DMS79 (cell line): ENCODE measurements around the gene CLBA1.
"Not testable (repeated sequence)": the region's sequence is repeated elsewhere in the genome, so short reads cannot be mapped to it uniquely, and the experiment has no call there.

ENCODE experiments used
- DNase-seq: peaks from one replicate; lab custom pipeline; 2025; lab: John Stamatoyannopoulos, UW

The CLBA1 gene

GRCh38 chr14:105023791-105024480 is 38.3 kb downstream of the CLBA1 start:
- no peak for DNase-seq

DNA sequence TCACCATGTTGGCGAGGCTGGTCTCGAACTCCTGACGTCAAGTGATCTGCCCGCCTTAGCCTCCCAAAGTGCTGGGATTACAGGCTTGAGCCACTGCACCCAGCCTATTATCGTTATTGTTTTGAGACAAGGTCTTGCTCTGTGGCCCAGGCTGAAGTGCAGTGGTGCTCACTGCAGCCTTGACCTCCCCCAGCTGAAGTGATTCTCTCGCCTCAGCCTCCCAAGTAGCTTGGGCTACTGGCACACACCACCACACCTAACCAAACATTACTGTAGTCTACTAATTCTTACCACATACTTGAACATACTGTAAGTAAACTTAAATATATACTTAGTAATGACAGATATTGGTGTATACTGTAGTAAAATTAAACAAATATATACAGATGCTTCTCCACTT is 39.8 kb downstream of the CLBA1 start:
- no peak for DNase-seq

DNA sequence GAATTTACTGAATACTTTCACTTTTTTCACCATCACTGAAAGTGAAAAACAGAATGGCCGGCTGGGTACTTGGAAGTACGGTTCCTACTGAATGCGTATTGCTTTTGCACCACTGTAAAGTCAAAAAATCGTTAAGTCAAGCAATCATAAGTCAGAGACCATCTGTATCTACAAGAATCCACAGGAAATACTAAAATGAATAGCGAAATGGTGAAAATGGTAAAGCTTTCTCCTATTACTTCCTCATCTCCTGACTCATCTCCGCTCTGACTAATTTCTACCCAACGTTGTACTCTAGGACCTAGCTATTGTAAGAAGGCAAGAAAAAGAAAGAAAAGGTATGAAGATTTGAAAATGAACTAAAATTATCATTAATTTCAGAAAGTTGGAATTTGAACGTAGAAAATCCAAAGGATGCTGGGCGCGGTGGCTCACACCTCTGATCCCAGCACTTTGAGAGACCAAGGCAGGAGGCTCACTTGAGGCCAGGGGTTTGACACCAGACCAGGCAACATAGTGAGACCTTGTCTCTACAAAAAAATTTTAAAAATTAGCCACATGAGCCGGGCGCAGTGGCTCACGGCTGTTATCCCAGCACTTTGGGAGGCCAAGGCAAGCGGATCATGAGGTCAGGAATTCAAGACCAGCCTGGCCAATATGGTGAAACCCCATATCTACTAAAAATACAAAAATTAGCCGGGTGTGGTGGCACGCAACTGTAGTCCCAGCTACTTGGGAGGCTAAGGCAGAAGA is 40.6 kb downstream of the CLBA1 start:
- DNase-seq: no peak

GRCh38 chr14:105026802-105027563 is 41.4 kb downstream of the CLBA1 start:
- no peak for DNase-seq

DNA sequence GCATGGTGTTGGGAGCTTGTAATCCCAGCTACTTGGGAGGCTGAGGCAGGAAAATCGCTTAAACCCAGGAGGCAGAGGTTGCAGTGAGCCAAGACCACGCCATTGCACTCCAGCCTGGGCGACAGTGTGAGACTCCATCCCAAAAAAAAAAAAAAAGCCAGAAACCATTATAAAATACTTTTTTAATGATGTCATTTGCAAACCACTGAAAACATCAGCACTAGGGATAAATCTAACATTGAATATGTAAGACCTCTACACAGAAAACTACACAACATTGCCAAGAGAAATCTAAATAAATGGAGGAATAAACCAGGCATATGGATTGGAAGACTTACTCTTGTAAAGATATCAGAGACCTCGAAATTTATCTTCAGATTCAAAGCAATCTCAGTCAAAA is 42.1 kb downstream of the CLBA1 start:
- DNase-seq: not testable (repeated sequence)

DNA sequence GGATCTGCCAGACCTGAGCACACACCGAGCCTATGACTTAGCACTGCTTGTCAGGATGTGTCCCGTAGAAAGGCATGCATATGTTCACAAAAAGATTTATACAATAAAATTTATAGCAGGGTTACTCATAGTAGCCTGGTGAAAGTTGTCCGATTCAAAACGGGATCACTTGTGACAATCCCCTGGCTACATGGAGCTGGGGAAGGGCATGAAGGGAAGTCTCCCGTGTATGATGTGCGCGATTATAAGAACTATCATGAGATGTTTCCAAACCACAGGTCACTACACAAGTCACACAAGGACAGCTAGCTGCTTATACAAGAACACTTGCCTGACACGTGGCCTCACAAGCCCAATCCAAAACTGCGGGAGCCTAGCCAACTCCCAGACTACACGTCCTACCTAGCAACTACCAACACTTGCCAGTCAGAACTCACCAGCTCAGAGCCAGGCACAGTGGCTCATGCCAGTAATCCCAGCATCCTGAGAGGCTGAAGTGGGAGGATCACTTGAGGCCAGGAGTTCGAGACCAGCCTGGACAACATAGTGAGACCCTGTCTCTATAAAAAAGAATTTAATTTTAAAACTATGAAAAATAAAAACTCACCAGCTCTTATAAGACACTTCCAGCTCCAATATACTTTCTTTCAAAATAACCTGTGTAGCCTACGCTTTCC is 42.8 kb downstream of the CLBA1 start:
- DNase-seq: no peak

DNA sequence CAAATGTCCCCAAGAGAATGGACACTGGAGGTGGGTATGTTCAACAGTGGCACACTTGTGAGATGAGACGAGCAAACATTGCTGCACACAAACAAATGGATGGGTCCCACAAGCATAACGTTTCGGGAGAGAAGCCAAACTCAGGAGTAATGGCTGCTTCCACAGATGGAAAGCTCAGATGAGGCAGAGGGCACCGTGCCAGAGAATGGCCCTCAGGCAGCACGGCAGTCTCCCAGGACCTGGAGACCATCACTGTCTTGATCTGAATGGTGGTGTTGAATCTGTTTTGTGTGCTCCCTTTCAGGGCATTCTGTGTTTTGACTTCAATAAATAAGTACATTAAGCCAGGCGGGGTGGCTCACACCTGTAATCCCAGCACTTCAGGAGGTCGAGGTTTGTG is 43.8 kb downstream of the CLBA1 start:
- no peak for DNase-seq

DNA sequence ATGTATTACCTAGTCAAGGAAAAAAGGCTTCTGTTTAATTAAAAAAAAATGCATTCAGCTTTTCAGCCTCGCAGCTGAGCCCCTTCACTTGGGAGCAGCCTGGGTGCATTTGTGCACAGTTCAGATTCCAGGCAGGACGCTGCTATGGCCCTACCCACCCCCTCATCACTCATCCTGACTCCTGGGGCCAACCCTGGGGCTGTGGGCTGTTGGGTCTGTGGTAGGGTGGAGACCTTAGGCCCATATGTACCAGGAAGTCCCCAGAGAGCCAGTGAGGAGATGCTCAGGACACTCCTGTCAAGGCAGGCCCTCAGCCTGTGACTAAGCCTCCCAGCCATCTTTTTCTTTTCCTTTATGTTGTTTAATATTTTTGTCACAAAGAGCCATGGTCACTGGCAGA is 44.6 kb downstream of the CLBA1 start:
- no peak for DNase-seq

DNA sequence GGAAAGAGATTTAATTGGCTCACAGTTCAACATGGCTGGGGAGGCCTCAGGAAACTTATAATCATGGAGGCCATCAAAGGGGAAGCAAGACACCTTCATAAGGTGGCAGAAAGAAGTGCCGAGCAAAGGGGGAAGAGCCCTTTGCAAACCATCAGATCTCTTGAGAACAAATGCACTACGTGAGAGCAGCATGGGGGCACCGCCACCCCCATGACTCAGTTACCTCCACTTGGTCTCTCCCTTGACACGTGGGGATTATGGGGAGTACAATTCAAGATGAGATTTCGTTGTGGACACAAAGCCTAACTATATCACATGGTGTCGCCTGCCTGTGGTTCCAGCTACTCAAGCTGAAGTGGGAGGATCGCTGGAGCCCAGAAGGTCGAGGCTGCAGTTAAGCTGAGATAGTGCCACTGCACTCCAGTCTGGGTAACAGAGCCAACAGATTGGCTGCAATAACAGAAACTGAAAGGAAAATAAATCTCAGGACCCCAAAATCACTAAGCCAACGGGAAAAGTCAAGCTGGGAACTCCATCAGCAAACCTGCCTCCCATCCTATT is 45.3 kb downstream of the CLBA1 start:
- DNase-seq: no peak

DNA sequence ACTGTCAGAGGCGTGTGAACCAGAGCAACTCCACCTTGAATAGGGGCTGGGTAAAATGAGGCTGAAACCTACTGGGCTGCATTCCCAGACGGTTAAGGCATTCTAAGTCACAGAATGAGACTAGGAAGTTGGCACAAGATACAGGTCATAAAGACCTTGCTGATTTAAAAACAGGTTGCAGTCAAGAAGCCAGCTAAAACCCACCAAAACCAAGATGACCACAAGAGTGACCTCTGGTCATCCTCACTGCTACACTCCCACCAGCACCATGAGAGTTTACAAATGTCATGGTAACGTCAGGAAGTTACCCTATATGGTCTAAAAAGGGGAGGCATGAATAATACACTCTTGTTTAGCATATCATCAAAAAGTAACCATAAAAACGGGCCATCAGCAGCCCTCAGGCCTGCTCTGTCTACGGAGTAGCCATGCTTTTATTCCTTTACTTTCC is 46.9 kb downstream of the CLBA1 start:
- not testable (repeated sequence) for DNase-seq

DNA sequence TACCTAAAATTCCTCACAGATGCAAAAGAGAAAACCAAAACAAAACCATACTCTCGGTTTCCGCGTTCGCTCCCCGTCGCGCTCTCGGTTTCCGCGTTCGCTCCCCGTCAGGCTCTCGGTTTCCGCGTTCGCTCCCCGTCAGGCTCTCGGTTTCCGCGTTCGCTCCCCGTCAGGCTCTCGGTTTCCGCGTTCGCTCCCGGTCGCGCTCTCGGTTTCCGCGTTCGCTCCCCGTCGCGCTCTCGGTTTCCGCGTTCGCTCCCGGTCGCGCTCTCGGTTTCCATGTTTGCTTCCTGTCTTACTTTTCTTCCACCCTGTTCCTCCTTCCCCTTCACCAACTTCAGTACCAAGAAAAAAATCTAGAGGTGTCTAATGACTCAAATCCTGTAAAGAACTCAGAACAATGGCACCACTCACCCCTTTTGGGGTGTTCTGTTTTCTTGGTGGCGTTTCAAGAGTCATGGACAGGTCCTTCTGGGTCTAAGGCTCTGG is 47.9 kb downstream of the CLBA1 start:
- DNase-seq: not testable (repeated sequence)

DNA sequence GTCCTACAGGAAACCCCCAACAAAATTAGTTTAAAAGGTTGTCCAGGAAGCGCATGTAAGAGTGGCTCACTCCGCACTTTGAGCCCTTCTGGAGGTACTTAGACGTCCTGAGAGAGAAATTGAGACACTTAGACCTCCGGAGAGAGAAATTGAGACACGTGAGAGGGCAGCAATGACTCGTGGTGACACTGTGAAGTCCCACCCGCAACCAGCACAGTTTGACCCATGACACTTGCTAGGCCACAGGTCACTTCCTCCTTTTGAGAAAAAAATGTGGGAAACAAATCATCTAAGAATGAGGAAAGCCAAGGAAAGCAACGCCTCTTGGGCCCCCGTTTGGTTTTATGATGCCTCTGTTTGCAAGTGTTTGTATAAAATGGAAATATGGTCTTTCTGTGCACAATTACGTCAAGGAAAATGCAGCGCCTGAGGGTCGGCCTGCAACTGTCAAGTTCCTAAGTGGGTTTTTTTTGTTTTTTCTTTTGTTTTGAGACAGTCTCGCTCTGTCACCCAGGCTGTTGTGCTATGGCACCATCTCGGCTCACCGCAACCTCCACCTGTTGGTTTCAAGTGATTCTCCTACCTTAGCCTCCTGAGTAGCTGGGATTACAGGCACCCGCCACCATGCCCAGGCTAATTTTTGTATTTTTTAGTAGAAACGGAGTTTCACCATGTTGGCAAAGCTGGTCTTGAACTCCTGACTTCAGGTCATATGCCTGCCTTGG is 48.9 kb downstream of the CLBA1 start:
- no peak for DNase-seq

DNA sequence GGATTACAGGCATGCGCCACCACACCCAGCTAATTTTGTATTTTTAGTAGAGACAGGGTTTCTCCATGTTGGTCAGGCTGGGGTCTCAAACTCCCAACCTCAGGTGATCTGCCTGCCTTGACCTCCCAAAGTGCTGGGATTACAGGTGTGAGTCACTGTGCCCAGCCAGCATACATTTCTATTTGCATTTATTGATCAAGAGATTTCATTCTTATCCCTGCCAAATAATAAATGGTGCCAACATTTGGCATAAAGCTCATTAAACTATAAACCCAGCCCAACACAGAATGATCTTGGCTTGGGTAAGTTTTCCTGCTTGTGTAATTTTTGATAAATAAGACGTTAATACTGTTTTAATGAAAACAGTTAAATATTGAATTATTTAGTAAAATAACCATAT is 50.0 kb downstream of the CLBA1 start:
- DNase-seq: not testable (repeated sequence)

- no peak for DNase-seq
These were observed 54.0 kb downstream of the CLBA1 start for GRCh38 chr14:105039458-105040205.

GRCh38 chr14:105041841-105042765 is 56.5 kb downstream of the CLBA1 start:
- DNase-seq: no peak

DNA sequence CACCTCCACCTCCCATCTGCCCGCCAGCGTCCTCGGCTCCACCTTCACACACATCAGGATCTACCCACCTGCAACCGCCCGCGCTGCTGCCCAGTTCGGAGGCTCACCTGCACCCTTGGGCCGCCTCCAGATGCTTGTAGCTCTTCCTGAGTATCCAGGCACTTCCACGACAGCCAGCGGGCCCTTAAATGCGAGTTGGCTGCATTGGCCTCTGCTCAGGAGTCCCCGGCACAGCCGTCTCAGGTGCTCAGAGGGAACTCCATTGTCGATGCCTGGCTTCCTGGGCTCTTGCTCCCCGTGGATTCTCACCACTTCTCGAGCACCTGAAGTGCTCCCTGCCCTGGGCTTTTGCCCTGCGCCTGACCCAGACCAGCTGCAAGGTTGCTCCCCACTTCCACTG is 57.2 kb downstream of the CLBA1 start:
- DNase-seq: peak; percentile 51

- DNase-seq: no peak
These were observed 58.1 kb downstream of the CLBA1 start for GRCh38 chr14:105043641-105044040.
